ENCODE measurements around the gene POLA1. TPM values are rescaled to one million over a fixed set of nuclear protein-coding genes. Genes with fewer than 3 reads are reported as not detected.
A peak's percentile ranks its signal among the peaks of the same experiment; 100 is the strongest.

POLA1 gene
- total and polyA plus RNA-seq, 7 experiments from 2014 or later = 4.1 to 26.6 (median 6.5) TPM

DNA sequence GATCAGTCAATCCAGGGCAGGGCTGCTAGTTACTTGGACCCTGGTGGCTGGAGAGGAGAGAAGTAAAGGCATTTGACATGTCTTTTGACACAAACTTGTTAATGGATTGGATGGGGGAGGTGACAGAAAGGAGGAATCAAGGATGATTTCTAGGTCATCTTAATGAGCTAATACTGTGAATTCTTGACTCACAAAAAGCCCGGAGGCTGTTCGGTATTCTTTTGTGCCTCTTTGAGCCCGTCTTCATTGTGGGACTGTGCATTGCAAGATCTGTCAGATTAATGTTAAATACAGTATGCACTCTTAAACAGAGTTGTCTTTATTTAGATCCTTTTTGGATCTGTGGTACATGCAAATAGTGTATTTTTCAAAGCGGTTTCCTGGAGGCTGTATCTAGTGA is 25.1 kb downstream of the POLA1 start:
- peaks cover 0 to 4% (median 0%) of the 10 kb centered on the region in 7 donors for H3K4me1 Mint-ChIP-seq
- CTCF ChIA-PET = no interaction called here
- POLR2A ChIA-PET = no interaction called here
- ATAC-seq = no peak
- Histone ChIP-seq H3K4me1 (ENCODE audit: control insufficient read depth in 2 of 2, insufficient read depth in 2 of 2, low read length in 2 of 2) (no peaks in the 10 kb centered on the region), H3K9me3 (ENCODE audit: control insufficient read depth in 2 of 3, low read length in 3 of 3) (no peaks in the 10 kb centered on the region), H3K27me3 (ENCODE audit: control insufficient read depth in 2 of 2, insufficient read depth in 2 of 2, low read length in 2 of 2) (no peaks in the 10 kb centered on the region), H3K4me3 (ENCODE audit: low read length) (no peak overlapping the region), H3K36me3 (ENCODE audit: control insufficient read depth in 2 of 3, insufficient read depth in 3 of 3, low read length in 3 of 3) (peaks cover 0 to 5% (median 0%) of the 10 kb centered on the region in 3 experiments), H3K27ac (ENCODE audit: low read depth, low read length) (no peak overlapping the region)
- no peak for DNase-seq
- peaks cover 0 to 2% (median 0%) of the 10 kb centered on the region in 11 donors for H3K9me3 Mint-ChIP-seq
- H3K27me3 Mint-ChIP-seq = no peaks in the 10 kb centered on the region
- H3K4me3 Mint-ChIP-seq = no peak overlapping the region
- H3K27ac Mint-ChIP-seq = no peak overlapping the region
- intact Hi-C loops (cut with micrococcal nuclease) = no loop called here
- H3K36me3 Mint-ChIP-seq = peaks cover 12 to 42% (median 31%) of the 10 kb centered on the region in 5 donors

DNA sequence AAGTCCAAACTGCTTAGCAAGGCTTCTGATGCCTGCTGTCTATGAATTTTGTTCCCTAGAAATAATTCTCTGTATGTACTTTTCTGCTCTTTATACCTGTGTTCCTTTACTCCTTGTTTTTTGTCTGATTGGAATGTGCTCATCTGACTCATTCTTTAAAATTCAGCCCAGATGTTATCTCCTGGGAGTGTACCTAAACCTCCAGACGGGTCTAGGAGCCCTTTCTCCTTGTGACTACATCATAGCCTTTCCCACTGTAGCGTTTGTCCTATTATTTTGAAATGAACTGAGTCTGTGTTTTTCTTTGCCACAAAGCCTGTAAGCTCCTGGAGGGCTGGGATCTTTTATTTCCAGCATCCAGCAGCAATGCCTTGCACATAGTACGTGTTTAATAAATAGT is 26.3 kb downstream of the POLA1 start:
- peaks cover 0 to 2% (median 0%) of the 10 kb centered on the region in 11 donors for H3K9me3 Mint-ChIP-seq
- H3K36me3 ChIP-seq (ENCODE audit: control insufficient read depth in 2 of 3, insufficient read depth in 3 of 3, low read length in 3 of 3) = peaks cover 0 to 5% (median 0%) of the 10 kb centered on the region in 3 experiments
- no peaks in the 10 kb centered on the region for H3K27me3 ChIP-seq (ENCODE audit: control insufficient read depth in 2 of 2, insufficient read depth in 2 of 2, low read length in 2 of 2)
- DNase-seq (no peak), ATAC-seq (no peak)
- no peak overlapping the region for H3K4me3 Mint-ChIP-seq
- CTCF ChIA-PET = no interaction called here
- H3K27ac ChIP-seq (ENCODE audit: low read depth, low read length) = no peak overlapping the region
- no peaks in the 10 kb centered on the region for H3K9me3 ChIP-seq (ENCODE audit: control insufficient read depth in 2 of 3, low read length in 3 of 3)
- no peaks in the 10 kb centered on the region for H3K4me1 ChIP-seq (ENCODE audit: control insufficient read depth in 2 of 2, insufficient read depth in 2 of 2, low read length in 2 of 2)
- H3K4me1 Mint-ChIP-seq = peaks cover 0 to 4% (median 0%) of the 10 kb centered on the region in 7 donors
- peaks cover 15 to 38% (median 26%) of the 10 kb centered on the region in 5 donors for H3K36me3 Mint-ChIP-seq
- H3K27ac Mint-ChIP-seq = peak overlapping the region in 1 of 9 donors; percentile 3
- intact Hi-C loops (cut with micrococcal nuclease) = no loop called here
- H3K27me3 Mint-ChIP-seq = no peaks in the 10 kb centered on the region
- no peak overlapping the region for H3K4me3 ChIP-seq (ENCODE audit: low read length)
- POLR2A ChIA-PET = interaction anchor here (0.7 kb wide), 1 partner anchor 143 kb away, joined by 4 read pairs; no protein-coding TSS in a partner anchor

DNA sequence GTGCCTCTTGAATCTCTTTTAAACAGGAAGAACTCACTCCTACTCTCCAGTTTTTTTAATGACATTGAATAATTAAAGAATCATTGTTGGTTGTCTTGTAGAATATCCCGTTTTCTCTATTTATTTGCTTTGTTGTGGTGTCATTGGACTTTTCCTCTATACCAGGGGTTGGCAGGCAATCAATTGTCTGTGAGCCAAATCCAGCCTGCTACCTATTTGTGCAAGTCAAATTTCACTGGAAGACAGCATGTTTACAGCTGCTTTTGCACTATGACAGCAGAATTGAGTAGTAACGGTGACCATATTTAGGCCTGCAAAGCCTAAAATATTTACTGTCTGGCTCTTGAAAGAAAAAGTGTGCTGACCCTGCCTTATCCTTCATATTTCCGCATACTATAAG is 34.8 kb downstream of the POLA1 start:
- DNase-seq (no peak), ATAC-seq (no peak)
- no peaks in the 10 kb centered on the region for H3K4me1 ChIP-seq (ENCODE audit: control insufficient read depth in 2 of 2, insufficient read depth in 2 of 2, low read length in 2 of 2)
- H3K27ac Mint-ChIP-seq = no peak overlapping the region
- no peak overlapping the region for H3K27ac ChIP-seq (ENCODE audit: low read depth, low read length)
- H3K9me3 ChIP-seq (ENCODE audit: control insufficient read depth in 2 of 3, low read length in 3 of 3) = no peaks in the 10 kb centered on the region
- H3K4me3 Mint-ChIP-seq = no peak overlapping the region
- H3K27me3 Mint-ChIP-seq = no peaks in the 10 kb centered on the region
- intact Hi-C loops (cut with micrococcal nuclease) = no loop called here
- H3K36me3 Mint-ChIP-seq = peaks cover 8 to 25% (median 9%) of the 10 kb centered on the region in 5 donors
- H3K4me1 Mint-ChIP-seq = peaks cover 0 to 1% (median 0%) of the 10 kb centered on the region in 7 donors
- peaks cover 0 to 4% (median 0%) of the 10 kb centered on the region in 3 experiments for H3K36me3 ChIP-seq (ENCODE audit: control insufficient read depth in 2 of 3, insufficient read depth in 3 of 3, low read length in 3 of 3)
- no peaks in the 10 kb centered on the region for H3K27me3 ChIP-seq (ENCODE audit: control insufficient read depth in 2 of 2, insufficient read depth in 2 of 2, low read length in 2 of 2)
- CTCF ChIA-PET = no interaction called here
- no peak overlapping the region for H3K4me3 ChIP-seq (ENCODE audit: low read length)
- H3K9me3 Mint-ChIP-seq = no peaks in the 10 kb centered on the region
- POLR2A ChIA-PET = no interaction called here

DNA sequence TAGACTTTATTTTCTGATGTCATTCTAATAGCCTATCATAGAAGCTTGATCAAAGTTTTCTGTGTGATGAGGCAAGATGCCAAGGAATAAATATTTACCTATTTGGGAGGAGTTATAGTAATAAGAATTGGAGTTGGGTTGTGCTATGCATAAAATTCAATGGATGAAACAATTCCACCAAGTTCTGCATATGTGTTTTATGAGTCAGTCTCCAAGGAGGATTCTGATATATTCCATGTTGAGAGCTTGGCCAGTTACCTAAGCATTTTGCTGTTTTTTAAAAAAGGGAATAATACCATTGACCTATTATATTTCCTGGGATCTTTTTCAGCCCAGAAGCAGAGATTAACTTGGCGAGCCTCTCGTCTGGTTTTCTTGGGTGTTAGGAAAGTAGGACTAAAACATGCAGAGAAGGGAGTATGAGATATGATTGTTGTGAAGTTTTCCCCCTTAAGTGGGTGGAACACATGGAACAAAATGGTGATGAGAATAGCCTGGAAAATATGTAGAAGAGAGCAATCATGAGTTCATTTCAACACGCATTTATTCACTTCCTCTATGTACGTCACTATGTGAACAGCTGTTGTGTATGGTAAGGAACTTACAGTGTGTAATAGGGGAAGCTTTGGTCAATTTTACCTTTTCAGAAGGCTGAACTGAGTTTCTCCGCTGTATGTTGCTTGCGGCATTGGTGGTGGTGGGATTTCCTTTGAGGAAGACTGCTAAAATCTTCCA is 39.2 kb downstream of the POLA1 start:
- ATAC-seq (peak; percentile 46), DNase-seq (no peak)
- CTCF ChIA-PET = no interaction called here
- Histone ChIP-seq H3K4me3 (ENCODE audit: low read length) (no peak overlapping the region), H3K27me3 (ENCODE audit: control insufficient read depth in 2 of 2, insufficient read depth in 2 of 2, low read length in 2 of 2) (no peaks in the 10 kb centered on the region), H3K4me1 (ENCODE audit: control insufficient read depth in 2 of 2, insufficient read depth in 2 of 2, low read length in 2 of 2) (no peaks in the 10 kb centered on the region), H3K36me3 (ENCODE audit: control insufficient read depth in 2 of 3, insufficient read depth in 3 of 3, low read length in 3 of 3) (peaks cover 0 to 4% (median 0%) of the 10 kb centered on the region in 3 experiments), H3K27ac (ENCODE audit: low read depth, low read length) (no peak overlapping the region), H3K9me3 (ENCODE audit: control insufficient read depth in 2 of 3, low read length in 3 of 3) (no peaks in the 10 kb centered on the region)
- Mint-ChIP-seq H3K4me1 (no peaks in the 10 kb centered on the region), H3K27ac (no peak overlapping the region), H3K36me3 (peaks cover 2 to 13% (median 9%) of the 10 kb centered on the region in 5 donors), H3K4me3 (no peak overlapping the region), H3K9me3 (no peaks in the 10 kb centered on the region), H3K27me3 (no peaks in the 10 kb centered on the region)
- intact Hi-C loops (cut with micrococcal nuclease) = no loop called here
- POLR2A ChIA-PET = no interaction called here

DNA sequence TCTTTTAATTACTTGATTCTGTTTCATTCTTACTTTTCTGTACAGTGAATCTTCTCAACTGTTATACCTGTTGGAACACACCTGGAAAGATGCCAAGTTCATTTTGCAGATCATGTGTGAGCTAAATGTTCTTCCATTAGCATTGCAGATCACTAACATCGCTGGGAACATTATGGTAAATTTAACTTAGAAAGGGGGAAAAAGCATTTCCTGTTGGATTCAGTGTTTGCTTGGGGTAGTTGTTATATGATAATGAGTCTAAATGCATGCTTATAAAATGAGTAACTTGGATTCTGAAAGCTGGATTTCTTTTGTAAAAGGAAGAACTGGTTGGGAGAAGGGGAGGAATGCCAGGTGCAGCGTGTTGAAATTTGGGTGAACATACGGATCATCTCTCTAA is 47.6 kb downstream of the POLA1 start:
- intact Hi-C loops (cut with micrococcal nuclease) = no loop called here

DNA sequence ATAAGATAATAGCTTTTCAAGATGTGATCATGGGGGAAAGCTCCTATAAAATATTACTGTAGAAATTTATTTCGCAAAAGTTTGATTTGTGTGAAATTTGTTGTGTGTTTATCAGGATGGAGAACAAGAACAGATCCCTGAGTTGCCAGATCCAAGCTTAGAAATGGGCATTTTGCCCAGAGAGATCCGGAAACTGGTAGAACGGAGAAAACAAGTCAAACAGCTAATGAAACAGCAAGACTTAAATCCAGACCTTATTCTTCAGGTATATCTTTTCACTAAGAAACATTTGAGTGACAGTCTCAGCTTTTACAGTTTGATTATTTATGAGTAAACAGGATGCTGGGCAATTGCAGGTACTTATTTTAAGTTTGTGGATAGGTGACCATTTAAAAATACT is 54.5 kb downstream of the POLA1 start:
- ATAC-seq = no peak
- Histone ChIP-seq H3K27me3 (ENCODE audit: control insufficient read depth in 2 of 2, insufficient read depth in 2 of 2, low read length in 2 of 2) (no peaks in the 10 kb centered on the region), H3K27ac (ENCODE audit: low read depth, low read length) (no peak overlapping the region), H3K36me3 (ENCODE audit: control insufficient read depth in 2 of 3, insufficient read depth in 3 of 3, low read length in 3 of 3) (peaks cover 0 to 4% (median 4%) of the 10 kb centered on the region in 3 experiments), H3K9me3 (ENCODE audit: control insufficient read depth in 2 of 3, low read length in 3 of 3) (no peaks in the 10 kb centered on the region), H3K4me1 (ENCODE audit: control insufficient read depth in 2 of 2, insufficient read depth in 2 of 2, low read length in 2 of 2) (no peaks in the 10 kb centered on the region), H3K4me3 (ENCODE audit: low read length) (no peak overlapping the region)
- Mint-ChIP-seq H3K36me3 (peaks cover 0 to 14% (median 4%) of the 10 kb centered on the region in 5 donors), H3K27ac (no peak overlapping the region), H3K27me3 (no peaks in the 10 kb centered on the region), H3K4me3 (no peak overlapping the region), H3K9me3 (no peaks in the 10 kb centered on the region), H3K4me1 (no peaks in the 10 kb centered on the region)
- CTCF ChIA-PET = no interaction called here
- no peak for DNase-seq
- POLR2A ChIA-PET = no interaction called here
- intact Hi-C loops (cut with micrococcal nuclease) = no loop called here

More for the DNA sequence above, 47.6 kb downstream of the POLA1 start:
- H3K27ac ChIP-seq (ENCODE audit: low read depth, low read length) = no peak overlapping the region
- DNase-seq = no peak
- H3K4me3 ChIP-seq (ENCODE audit: low read length) = no peak overlapping the region
- no peak for ATAC-seq
- no peaks in the 10 kb centered on the region for H3K4me1 ChIP-seq (ENCODE audit: control insufficient read depth in 2 of 2, insufficient read depth in 2 of 2, low read length in 2 of 2)
- Mint-ChIP-seq H3K27ac (no peak overlapping the region), H3K36me3 (peaks cover 0 to 13% (median 9%) of the 10 kb centered on the region in 5 donors), H3K27me3 (no peaks in the 10 kb centered on the region), H3K4me3 (no peak overlapping the region), H3K4me1 (no peaks in the 10 kb centered on the region), H3K9me3 (no peaks in the 10 kb centered on the region)
- H3K36me3 ChIP-seq (ENCODE audit: control insufficient read depth in 2 of 3, insufficient read depth in 3 of 3, low read length in 3 of 3) = no peaks in the 10 kb centered on the region
- POLR2A ChIA-PET = no interaction called here
- H3K27me3 ChIP-seq (ENCODE audit: control insufficient read depth in 2 of 2, insufficient read depth in 2 of 2, low read length in 2 of 2) = no peaks in the 10 kb centered on the region
- no peaks in the 10 kb centered on the region for H3K9me3 ChIP-seq (ENCODE audit: control insufficient read depth in 2 of 3, low read length in 3 of 3)
- CTCF ChIA-PET = no interaction called here

DNA sequence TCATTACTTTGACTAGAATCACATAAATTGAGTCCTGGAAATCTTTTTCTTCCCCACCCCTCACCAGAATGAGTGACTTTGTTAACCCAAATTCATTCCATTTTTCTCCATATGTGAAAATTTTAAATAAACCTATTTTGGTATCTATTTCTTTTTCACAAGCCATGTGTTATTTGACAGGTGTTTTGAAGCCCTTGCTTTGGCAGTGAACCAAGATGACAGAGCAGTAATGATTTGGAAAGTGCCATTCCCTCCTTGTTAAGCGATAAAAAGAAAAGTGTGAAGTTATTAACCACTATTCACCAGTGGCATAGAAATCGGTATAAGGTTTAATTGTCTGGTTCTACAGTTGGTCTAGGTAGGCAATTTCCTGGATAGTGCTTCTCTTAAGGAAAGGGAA is 66.1 kb downstream of the POLA1 start:
- ChIA-PET POLR2A (no interaction called here), CTCF (no interaction called here)
- Mint-ChIP-seq H3K9me3 (peaks cover 0 to 2% (median 0%) of the 10 kb centered on the region in 11 donors), H3K4me1 (peaks cover 0 to 5% (median 0%) of the 10 kb centered on the region in 7 donors), H3K36me3 (peaks cover 0 to 38% (median 22%) of the 10 kb centered on the region in 5 donors), H3K27ac (no peak overlapping the region), H3K4me3 (no peak overlapping the region), H3K27me3 (no peaks in the 10 kb centered on the region)
- H3K4me1 ChIP-seq (ENCODE audit: control insufficient read depth in 2 of 2, insufficient read depth in 2 of 2, low read length in 2 of 2) = no peaks in the 10 kb centered on the region
- DNase-seq (no peak), ATAC-seq (no peak)
- H3K27me3 ChIP-seq (ENCODE audit: control insufficient read depth in 2 of 2, insufficient read depth in 2 of 2, low read length in 2 of 2) = no peaks in the 10 kb centered on the region
- no peaks in the 10 kb centered on the region for H3K36me3 ChIP-seq (ENCODE audit: control insufficient read depth in 2 of 3, insufficient read depth in 3 of 3, low read length in 3 of 3)
- H3K9me3 ChIP-seq (ENCODE audit: control insufficient read depth in 2 of 3, low read length in 3 of 3) = no peaks in the 10 kb centered on the region
- no peak overlapping the region for H3K27ac ChIP-seq (ENCODE audit: low read depth, low read length)
- H3K4me3 ChIP-seq (ENCODE audit: low read length) = no peak overlapping the region
- intact Hi-C loops (cut with micrococcal nuclease) = no loop called here

Measured in naive thymus-derived CD4-positive, alpha-beta T cell (primary cell).